NCI-H2081 (cell line): ENCODE results near the gene JAKMIP3.

Experiments
- DNase-seq, 2 experiments: peaks; one replicate each; lab custom pipeline; 2025; lab: John Stamatoyannopoulos, UW

Gene JAKMIP3

DNA sequence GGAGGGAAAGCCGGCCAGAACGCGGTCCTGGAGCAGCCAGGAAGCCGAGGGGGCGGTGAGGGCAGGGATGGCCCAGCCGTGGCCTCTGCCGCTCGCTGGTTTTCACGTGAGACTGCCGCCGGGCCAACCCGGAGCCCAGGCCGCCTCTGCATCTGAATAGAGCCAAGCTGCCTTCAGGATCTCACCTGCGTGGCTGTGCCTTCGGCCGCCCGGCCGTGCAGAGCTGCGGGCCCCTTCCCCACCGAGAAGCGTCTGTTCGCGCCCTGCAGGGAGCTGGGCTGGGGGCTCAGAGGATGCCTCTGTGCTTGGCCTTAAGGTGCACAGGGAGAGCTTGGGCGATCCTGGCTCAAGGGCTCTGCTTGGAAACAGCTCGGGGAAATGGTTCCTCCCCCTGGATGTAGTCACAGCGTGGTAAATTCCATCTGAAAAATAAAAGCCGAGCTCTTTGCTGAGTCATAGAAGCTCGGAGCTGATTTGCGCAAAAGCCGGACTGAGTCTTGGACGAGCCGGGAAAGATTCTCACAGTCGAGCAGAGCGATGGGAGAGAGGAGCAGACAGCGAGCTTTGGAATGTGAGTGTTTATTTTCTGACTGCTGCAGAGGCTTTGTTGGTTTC is at the start of gene JAKMIP3:
TSS of gene JAKMIP3 (plus strand) at position 456 of the 615 bp plus-strand sequence. CDS start 38,863 bp downstream, outside the sequence.
- no peak for DNase-seq

DNA sequence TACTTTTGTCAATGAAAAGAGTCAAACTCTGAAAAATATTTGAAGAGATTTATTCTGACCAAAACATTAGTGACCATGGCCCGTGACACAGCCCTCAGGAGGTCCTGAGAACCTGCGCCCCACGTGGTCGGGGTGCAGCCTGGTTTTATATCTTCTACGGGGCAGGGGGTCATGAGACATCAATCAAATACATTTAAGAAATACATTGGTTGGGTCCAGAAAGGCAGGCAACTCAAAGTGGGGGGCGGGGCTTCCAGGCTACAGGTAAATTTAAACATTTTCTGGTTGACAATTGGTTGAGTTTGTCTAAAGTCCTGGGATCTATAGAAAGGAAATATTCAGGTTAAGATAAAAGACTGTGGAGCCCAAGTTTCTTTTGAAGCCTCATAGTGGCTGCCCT is 49.2 kb upstream of the JAKMIP3 start:
- DNase-seq, result no peak

DNA sequence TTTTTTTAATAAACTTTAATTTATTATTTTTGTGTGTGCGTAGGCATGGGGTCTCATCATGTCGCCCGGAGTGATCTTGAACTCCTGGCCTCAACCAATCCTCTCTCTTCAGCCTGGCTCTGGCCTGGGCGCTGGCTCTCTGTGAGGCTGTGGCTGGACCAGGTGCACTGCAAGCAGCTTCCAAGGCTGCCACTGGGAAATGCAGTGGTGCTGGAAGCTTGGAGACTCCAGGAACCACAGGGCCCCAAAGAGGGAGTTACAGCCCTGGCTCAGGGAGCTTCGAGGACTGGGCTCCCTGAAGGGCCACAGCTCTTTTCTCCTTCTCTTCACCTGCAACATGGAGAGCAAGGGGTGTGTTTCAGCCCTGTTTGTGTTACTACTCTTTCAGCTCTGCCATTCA is 47.3 kb upstream of the JAKMIP3 start:
- DNase-seq, result no peak

DNA sequence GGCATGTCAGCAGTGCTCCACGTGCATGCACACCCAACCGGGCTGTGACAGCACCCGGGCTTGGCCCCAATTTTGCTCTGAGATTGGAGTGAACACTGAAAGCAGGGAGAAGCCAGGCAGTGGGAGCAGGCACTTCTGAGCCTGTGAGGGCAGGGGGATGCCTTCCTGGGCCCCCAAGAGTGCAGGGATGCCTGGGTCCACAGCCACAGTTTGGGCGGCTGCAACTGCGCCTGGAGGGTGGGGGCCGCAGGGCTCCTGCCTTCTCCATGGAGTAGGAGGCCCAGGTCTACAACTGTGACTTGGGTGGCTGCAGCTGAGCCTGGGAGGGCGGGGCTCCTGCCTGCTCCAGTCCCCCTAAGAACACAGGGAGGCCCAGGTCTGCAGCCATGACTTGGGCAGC is 46.4 kb upstream of the JAKMIP3 start:
- no peak for DNase-seq

DNA sequence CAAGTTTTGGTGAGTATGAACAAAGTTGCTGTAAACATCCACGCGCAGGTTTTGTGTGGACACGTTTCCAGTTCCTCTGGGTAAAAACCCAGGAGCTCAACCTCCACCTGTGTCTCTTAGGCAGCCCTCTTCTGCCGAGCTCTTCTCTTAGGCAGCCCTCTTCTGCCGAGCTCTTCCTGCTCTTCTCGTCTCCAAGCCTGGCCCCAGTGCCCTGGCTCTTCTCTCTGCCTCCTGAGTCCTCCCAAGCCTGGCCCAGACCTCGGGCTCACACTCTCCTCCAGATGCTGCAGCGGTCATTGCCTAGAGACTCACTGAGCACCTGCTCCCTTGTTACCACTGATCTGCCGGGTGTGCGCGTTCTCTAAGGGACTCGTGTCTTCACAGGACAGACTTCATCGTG is 45.3 kb upstream of the JAKMIP3 start:
- DNase-seq, result no peak

DNA sequence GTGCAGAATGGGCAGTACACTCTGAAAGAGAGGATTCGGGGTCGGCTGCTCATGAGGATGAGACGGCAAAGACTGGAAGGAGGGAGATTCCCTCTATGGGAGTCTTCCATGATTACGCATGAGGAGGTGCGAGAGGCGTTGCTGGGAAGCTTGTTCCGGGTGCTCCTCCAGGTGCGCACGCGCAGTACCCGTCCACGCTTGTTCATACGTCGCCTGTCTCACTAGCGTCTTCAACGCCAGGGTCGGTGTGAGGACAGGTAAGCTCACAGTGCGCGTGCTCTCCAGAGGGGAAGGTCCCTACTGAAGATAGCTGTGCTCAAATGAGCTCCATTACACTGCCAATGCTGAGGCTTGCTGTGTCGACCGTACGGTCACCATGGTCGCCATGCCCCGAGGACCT is 44.7 kb upstream of the JAKMIP3 start:
- no peak for DNase-seq

DNA sequence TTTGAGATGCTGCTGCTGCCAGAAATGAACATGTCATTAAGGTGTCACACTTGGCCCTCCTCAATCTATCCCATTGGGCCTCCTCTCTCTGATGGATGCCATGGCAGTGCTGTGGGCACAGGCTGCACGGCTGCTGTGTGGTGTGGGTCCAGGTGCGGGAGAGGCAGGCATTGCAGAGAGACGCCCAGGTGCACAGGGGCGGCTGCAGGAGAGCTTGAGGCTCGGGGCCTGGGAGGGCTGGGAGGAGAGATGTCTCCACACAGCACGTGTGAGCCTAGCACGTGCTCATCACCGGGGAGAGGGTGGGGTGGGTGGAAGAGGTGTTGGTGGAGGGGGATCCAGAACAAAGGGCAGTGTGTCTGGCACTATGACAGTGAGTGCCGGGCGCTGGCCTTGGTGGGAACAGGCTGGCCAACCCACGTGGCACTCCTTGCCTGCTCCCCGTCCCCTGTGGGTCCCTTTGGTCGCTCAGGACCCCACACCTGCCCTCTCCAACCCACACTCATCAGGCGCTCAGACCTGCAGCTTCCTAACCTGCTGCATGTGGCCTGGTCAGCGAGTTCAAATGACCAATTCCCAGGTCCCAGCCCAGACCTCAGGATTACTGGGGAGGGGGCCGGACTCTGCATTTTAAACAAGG is 44.1 kb upstream of the JAKMIP3 start:
- no peak for DNase-seq

DNA sequence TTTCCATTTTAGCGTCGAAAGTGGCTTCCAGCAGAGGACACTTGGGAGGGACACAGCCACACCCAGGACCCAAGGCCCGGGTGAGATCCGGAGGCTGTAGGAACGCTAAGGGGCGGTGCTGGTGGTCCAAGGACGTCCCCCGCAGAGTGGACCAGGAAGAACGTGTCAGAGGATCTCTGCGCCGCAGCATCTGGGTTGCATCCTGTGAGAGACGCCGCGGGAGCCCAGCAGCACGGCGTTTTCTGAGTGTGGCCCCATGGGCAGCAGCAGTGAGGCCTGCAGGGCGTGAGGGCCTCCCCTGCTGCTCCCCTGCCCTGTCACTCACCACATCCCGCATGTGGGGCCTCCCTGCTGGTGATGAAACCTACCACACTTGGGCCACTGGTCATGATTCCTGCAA is 43.5 kb upstream of the JAKMIP3 start:
- DNase-seq, result no peak

DNA sequence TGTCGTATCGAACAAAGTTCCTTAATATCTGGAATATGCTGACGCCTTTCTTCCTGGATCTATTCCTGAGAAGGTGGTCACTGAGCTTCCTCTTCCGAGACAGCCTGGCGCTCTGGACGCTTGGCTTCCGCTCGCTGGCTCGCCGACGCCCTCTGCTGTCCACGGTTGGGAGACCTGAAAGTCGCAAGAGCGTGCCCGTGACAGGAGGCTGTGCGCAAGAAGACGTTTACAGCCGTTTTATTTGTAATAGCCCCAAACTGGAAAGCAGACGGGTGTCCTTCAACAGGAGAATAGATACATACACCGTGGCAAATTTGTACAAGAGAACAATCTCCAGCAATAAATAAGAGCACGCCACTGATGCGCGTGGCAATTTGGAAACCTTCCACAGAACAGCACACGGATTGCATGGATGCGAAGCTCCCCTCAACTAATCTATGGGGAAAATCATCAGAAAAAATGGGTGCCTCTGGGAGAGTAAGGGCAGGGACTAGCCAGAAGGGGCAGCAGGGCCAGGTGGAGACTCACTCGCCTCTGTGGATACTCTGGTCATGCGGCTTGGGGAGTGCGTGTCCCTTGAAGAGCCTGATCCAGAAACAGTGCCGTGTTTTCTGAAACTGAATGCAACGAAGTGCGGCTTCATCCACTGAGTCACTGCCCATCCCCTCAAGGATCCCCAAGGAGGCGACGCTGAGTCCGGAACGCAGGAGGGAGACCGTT is 42.5 kb upstream of the JAKMIP3 start:
- peak; percentile 35 to 53 for DNase-seq

DNA sequence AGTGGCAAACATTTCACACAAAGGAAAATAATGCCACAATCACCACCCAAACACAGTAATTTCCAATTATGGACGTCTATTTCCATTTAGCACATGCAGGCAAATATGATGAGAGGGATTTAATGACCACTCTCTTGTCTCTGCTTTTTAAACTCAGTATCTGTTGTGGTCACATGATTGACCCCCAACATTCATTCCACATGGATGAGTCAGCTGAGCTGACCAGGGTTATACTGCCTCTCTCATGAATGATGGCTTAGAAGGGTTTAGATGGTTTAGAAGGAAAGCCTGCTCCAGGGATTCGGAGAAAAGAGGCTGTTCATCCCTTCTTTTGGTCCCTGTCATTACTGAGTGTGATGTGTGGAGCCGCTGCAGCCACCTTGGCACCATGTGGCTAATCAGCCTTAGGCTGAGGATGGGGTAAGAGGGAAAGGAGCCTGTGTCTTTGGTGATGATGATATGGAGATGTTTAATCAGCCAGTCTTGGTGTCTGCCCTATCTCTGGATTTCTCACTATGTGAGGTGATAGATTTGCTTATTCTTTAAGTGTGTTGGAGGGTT is 38.2 kb upstream of the JAKMIP3 start:
- DNase-seq, result no peak

DNA sequence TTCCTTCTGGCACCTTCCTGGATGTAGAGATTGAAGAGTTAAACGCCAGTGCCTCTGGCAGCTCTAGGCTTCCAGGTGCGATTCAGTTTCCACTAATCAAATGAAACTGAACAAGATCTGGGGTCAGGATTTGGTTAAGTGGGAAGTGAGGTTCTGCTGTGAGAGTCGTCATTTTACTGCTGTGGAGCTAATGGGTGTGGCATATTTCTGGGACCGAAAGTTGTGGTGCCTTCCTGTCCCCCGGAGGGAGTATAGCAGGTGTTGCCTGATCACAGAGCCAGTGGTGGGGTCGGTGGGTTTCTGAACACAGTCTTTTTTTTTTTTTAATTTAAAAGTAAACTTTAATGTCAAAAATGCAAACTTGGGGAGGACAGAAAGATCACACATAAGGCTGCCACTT is 37.0 kb upstream of the JAKMIP3 start:
- no peak for DNase-seq

DNA sequence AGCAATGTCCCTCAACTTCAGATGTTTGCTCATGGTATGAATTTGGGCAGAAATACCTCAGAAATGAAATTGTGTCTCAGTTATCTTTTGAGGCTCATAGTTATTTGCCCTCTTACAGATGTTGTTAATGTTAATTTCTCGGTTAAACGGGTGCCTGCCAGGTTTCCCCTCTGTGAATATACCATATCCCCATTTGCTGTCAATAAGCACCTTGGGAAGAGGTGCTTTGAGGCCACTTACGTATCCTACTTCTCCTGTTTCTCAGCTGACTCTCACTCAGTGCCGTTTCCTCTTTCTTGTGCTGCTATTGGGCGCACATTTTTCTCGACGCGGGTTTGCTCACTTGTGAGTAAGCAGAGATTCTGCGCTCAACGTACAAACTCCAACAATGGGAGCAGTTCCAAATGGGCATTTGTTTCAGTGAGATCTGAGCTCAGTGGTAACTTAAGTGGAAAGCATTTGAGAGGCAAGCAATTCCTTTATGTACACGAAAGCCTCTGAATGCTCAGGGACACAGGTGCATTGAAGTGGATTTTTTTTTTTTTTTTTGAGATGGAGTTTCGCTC is 34.8 kb upstream of the JAKMIP3 start:
- DNase-seq, result no peak

DNA sequence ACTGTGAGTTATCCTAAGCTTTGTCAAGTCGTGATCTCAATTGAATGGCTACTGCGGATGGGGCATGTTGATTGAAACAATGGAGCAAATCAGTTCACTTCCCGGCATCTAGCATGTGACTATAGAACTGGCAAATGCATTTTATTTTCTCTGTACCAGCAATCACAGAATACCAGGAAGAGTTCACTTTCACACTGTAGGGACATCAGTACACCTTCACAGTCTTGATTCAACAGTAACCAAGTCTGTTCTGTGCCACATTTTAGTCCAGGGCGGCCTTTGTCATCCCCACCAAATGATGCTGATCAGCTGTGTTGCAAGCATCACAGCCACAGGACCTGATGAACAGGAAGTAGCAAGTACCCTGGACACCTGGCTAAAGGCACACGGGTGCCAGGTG is 32.1 kb upstream of the JAKMIP3 start:
- DNase-seq, result no peak

DNA sequence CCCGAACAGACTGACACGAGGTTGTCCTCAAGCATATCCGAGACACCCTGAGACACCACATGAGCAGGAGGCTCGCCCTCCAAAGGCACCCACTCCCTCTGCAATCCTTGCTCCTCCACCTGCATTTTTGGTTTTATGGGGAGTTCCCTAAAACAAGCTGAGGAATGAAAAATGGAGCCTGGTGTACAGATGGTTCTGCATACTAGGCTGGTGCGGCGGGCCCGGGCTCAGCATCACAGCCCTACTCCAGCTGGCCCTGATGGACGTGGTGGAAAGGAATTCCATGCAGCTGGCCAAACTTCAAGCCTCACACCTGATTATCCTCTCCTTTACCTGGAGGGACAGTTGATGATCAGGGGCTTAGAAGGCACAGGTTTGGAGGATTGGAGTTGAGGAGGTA is 30.3 kb upstream of the JAKMIP3 start:
- DNase-seq, result no peak

DNA sequence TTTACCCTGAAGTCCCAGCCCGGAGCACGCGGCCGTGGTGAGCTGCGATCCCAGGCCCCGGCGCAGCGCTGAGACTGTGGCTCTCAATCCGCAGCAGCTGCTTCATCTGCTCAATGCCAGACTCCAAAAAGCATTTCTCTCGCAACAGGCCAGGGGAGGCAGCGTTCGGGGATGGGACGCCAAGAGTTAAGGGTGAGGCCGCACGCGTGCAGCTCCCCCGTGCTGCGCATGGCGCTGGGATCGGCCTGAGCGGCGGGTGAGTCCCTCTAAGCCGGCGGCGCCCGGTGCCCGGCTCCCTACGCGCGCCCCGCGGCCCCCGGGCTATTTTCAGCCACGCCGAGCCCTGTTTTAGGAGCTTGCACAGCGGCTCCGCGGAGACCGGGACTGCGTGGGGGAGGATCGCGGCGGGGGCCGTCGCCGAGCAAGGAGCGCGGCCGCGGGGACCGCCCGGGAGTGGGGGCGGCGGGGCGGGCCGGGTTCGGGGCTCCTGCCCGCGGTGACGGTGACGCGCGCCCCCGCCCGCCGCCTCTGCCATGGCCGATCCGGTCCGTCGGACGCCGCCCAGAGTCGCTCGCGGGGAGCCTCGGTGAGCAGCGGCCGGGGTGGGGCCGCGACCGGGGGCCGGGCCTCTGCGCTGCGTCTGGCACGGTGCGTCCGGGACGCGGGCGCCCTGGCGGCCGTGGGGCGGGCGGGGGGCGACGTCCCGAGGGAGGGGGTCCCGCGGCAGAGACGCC is 29.4 kb upstream of the JAKMIP3 start:
- no peak for DNase-seq

DNA sequence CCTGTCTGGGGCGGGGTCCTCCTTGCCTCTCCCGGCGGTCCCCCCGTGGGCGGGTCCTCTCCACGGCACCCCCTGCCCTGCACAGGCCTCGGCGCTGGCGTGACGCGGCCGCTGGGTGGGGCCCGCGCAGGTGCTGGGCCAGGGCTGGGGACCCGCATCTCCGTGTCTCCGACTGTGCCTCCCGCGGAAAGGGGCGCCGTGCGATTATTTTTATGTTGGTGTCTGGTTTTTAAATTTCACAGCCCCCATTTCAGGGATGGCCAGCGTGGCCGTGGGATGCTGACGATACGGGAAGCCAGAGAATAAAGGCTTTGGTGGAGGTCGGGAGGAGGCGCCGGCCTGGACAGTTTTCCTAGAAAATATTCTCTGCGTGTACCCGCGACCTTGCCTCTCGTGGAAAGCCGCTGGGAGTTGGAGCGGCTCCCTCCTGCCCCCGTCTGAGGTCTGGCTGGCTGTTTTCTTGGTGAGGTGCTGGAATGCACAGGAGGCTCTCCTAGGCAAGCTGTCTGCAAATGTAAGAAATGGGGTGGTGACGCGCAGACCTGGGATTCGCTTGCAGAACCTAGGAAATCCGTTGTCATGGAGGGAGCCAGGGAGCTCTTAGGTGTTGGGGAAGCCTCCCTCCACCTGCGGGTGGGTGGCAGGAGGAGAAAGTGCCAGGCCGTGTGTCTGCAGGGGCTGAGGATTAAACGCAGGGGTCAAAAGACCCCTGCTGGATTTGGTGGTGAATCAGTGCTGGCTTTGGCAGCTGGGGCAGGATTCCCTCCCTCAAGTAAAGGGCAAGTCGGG is 28.7 kb upstream of the JAKMIP3 start:
- DNase-seq, result no peak

DNA sequence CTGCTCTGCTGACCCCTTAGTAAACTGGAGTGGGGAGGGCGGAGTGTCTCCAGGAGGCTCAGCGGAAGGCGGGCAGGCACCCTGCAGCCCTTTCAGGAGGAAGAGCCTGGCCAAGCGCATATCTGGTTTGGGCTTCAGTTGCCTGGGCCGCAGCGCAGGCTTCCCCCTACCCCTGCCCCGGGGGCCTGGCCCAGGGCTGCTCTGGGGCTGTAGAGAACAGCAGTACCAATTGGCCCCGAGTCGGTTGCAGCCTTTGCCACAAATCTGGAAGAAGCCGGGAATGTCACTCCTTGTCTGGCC is 28.1 kb upstream of the JAKMIP3 start:
- DNase-seq, result no peak

DNA sequence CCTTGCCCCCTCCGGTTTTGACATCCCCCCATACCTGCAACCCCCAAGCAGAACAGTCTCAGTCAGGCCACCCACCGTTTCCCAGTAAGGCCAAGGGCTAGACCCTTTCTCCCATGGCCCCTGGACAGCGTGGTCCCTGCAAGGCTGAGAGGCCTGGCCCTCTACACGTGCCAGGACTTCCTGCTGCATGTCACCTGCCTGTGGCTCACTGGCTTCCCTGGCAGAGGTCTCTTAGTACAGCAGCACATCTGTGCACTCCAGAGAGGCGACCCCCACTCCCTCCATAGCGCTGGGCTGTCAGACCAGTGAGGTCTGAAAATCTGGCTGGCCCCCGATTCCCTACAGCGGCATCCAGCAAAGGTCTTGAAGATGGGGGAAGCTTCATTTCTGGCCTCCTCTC is 26.4 kb upstream of the JAKMIP3 start:
- DNase-seq, result no peak

DNA sequence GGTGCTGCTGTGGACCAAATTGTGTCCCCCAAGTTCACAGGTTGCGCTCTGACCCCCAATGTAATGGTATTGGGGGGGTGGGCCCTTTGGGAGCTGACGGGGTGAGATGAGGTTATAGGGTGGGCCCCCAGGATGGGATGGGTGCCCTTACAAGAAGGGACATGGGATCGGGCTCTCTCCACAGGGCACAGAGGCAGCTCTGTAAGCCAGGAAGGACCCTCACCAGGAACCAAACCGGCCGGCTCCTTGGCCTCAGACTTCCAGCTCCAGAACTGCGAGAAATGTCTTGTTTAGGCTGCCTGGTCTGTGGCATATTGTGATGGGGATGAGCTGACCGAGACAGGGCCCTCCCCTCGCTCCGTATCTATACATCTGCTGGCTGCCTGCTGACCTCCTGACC is 25.7 kb upstream of the JAKMIP3 start:
- DNase-seq, result no peak

DNA sequence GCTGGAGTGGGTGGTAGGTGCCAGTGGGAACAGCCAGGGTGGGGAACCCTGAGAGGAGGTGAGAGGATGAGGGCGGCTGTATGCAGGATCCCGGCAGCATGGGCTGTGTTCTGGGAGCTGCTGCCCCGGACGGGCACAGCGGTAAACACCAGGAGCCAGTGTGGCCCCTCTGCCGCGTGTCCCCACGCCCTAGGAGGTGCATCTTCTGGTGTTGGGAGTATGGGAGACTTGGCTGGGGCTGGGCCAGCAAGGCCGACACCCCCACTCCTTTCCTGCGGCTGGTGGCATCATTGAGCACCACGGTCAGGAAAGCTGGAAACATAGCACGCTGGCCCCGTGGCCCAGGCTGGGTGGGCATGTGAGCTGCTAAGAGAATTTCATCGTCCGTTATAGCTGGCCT is 24.4 kb upstream of the JAKMIP3 start:
- DNase-seq, result no peak

DNA sequence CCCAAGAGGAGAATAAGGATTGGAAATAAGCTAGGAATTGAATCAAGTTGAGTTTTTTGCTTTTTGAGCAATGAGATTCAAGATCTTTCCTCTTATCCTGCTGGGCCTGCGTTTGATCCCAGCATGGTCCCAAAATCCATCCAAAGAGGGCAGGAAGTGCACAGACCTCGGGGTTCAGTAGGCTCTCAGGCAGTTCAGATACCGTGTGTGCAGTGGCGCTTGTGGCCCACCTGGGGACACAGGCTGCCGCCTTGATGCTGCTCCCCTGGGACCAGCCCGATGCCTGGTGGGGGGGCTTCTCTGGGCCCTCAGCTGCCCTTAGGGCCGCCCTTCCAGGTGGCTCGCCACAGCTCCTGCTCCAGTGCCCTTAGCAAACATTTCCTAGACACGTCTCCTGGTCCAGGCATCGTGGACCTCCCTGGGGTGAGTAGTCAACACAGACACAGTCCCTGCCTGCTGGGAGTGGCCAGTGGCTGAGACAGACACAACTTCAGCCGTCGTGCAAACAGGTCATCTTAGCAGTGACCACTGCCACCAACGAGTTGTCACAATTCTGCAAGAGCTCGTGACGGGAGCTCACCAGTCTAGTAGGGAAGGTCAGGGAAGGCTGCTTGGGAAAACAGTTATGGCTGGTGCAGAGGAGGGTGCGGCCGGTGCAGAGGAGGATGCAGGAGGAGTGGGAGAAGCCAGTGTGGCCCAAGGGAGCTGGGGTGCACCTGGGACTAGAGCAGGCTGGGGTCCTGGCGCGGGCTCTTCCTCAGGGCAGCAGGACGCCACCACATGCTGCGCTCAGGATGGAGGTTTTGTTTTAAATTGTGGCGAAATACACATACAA is 21.7 kb upstream of the JAKMIP3 start:
- no peak for DNase-seq
